HG02798 (cell line): ENCODE results near the gene APPL2.
"Not testable (repeated sequence)": the region's sequence is repeated elsewhere in the genome, so short reads cannot be mapped to it uniquely, and the experiment has no call there.

Experiments used
- ATAC-seq: cut with Tn5 transposase; IDR thresholded peaks from one replicate; pipeline ENCODE4 v1.9.1; 2021; ENCODE audit warnings: mild to moderate bottlenecking; ENCODE audit not compliant: unreplicated experiment, poor library complexity

APPL2 gene

GRCh38 chr12:105201299-105201698 is 34.7 kb downstream of the APPL2 start:
- no peak for ATAC-seq

- ATAC-seq = no peak
Measured at GRCh38 chr12:105200385-105200784, 35.6 kb downstream of the APPL2 start.

GRCh38 chr12:105198961-105199360 is 37.0 kb downstream of the APPL2 start:
- no peak for ATAC-seq

- ATAC-seq = no peak
Measured at GRCh38 chr12:105196090-105196489, 39.9 kb downstream of the APPL2 start.

- no peak for ATAC-seq
Measured at GRCh38 chr12:105194947-105195346, 41.0 kb downstream of the APPL2 start.

GRCh38 chr12:105192624-105193225 is 43.2 kb downstream of the APPL2 start:
- ATAC-seq = no peak

GRCh38 chr12:105190530-105190929 is 45.4 kb downstream of the APPL2 start:
- ATAC-seq = no peak

GRCh38 chr12:105189293-105189692 is 46.7 kb downstream of the APPL2 start:
- ATAC-seq = no peak

- ATAC-seq = not testable (repeated sequence)
Measured at GRCh38 chr12:105183976-105184375, 52.0 kb downstream of the APPL2 start.

GRCh38 chr12:105183406-105183805 is 52.6 kb downstream of the APPL2 start:
- ATAC-seq = not testable (repeated sequence)

- not testable (repeated sequence) for ATAC-seq
Measured at GRCh38 chr12:105179114-105179513, 56.9 kb downstream of the APPL2 start.

GRCh38 chr12:105177208-105177607 is 58.8 kb downstream of the APPL2 start:
- no peak for ATAC-seq

- no peak for ATAC-seq
Measured at GRCh38 chr12:105175397-105175990, 60.5 kb downstream of the APPL2 start.

- ATAC-seq = no peak
Measured at GRCh38 chr12:105171691-105172436, 64.1 kb downstream of the APPL2 start.

- no peak for ATAC-seq
Measured at GRCh38 chr12:105170139-105170538, 65.8 kb downstream of the APPL2 start.

- no peak for ATAC-seq
Measured at GRCh38 chr12:105168006-105168405, 68.0 kb downstream of the APPL2 start.

- no peak for ATAC-seq
Measured at GRCh38 chr12:105167346-105167745, 68.6 kb downstream of the APPL2 start.

- no peak for ATAC-seq
Measured at GRCh38 chr12:105166736-105167135, 69.2 kb downstream of the APPL2 start.

GRCh38 chr12:105164068-105164467 is 71.9 kb downstream of the APPL2 start:
- no peak for ATAC-seq

GRCh38 chr12:105162174-105162573 is 73.8 kb downstream of the APPL2 start:
- no peak for ATAC-seq

- no peak for ATAC-seq
Measured at GRCh38 chr12:105158876-105159275, 77.1 kb downstream of the APPL2 start.

- no peak for ATAC-seq
Measured at GRCh38 chr12:105157606-105158005, 78.4 kb downstream of the APPL2 start.
